HUES64 (cell line): Measurements from ENCODE around the gene FOXP2.
"Not testable (repeated sequence)": the region's sequence is repeated elsewhere in the genome, so short reads cannot be mapped to it uniquely, and the experiment has no call there.

ENCODE experiments used
- H3K27ac ChIP-seq: 2 replicates; pipeline ENCODE4 v1.7.0; 2013; ENCODE audit warnings: low read depth, low read length, inconsistent platforms
- H3K27me3 ChIP-seq: 2 replicates; pipeline ENCODE4 v1.6.1; 2013; ENCODE audit warnings: mild to moderate bottlenecking, low read length; ENCODE audit not compliant: insufficient read depth
- H3K36me3 ChIP-seq: 2 replicates; pipeline ENCODE4 v1.6.1; 2013; ENCODE audit warnings: mild to moderate bottlenecking, low read length; ENCODE audit not compliant: insufficient read depth
- H3K4me1 ChIP-seq: 2 replicates; pipeline ENCODE4 v1.6.1; 2013; ENCODE audit warnings: mild to moderate bottlenecking, low read length, moderate library complexity; ENCODE audit not compliant: insufficient read depth
- H3K4me3 ChIP-seq: 2 replicates; pipeline ENCODE4 v1.5.1; 2013; ENCODE audit warnings: mild to moderate bottlenecking, low read length, moderate library complexity
- H3K9ac ChIP-seq: 2 replicates; pipeline ENCODE4 v1.6.1; 2013; ENCODE audit warnings: mild to moderate bottlenecking, low read depth, low read length
- H3K9me3 ChIP-seq: 2 replicates; pipeline ENCODE4 v1.6.1; 2013; ENCODE audit warnings: low read depth, low read length; ENCODE audit not compliant: insufficient read depth
- WGBS: fragments of 150-250, 120-280 bp; methylation state at CpG from one replicate; pipeline ENCODE4 v1.1.7; 2013; ENCODE audit warnings: missing lambda C conversion rate; 5-methylcytosine and 5-hydroxymethylcytosine counted together

Gene FOXP2

DNA sequence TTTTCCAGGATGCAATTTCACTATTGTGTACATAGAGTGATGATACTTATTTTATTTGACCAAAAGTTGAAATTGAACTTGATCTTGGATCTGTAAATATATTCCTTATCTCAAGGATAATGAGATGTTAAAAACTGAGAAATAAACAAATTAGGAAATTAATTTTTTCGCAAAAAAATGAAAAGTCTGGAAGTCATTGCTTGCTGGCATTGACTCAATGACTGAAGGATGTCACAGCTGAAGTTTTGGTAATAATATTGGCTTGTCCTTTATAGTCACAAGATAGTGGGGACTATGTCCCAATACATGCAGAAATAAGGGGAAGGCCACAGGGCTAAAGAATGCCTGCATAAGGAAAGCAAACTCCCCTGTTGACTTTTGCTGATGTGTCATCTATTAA lies 92.8 kb downstream of the FOXP2 start:
- Histone ChIP-seq H3K4me1 (no peaks in the 10 kb centered on the region), H3K36me3 (no peaks in the 10 kb centered on the region), H3K9ac (no peak overlapping the region), H3K27ac (no peak overlapping the region), H3K9me3 (no peaks in the 10 kb centered on the region), H3K4me3 (no peak overlapping the region), H3K27me3 (no peaks in the 10 kb centered on the region)
- 88% methylated on average over 1 of the region's 1 CpG for WGBS

DNA sequence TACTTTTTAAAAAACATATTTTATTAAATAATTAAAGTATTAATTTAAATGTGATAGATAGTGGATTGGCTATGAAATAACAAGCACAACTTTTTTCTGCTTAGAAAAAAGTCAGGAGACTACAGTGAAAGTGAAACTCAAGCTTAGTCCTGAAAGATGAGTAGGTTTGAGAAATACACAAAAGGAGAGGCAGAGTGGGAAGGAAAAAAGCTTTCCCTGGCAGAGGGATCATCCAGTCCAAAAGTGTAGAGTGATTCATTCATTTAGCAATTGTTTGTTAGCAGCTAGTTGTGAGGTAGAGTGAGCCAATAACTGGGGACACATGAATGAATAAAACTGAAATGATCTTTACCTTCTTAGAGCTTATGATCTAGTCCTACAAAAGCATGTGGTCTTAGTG lies 93.5 kb downstream of the FOXP2 start:
- Histone ChIP-seq H3K4me3 (no peak overlapping the region), H3K9me3 (no peaks in the 10 kb centered on the region), H3K27me3 (no peaks in the 10 kb centered on the region), H3K36me3 (no peaks in the 10 kb centered on the region), H3K4me1 (no peaks in the 10 kb centered on the region), H3K27ac (no peak overlapping the region), H3K9ac (no peak overlapping the region)

DNA sequence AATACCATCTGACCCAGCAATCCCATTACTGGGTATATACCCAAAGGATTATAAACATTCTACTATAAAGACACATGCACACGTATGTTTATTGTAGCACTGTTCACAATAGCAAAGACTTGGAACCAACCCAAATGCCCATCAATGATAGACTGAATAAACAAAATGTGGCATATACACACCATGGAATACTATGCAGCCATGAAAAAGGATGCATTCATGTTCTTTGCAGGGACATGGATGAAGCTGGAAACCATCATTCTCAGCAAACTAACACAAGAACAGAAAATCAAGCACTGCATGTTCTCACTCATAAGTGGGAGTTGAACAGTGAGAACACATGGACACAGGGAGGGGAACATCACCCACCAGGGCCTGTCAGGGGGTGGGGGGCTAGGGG lies 96.2 kb downstream of the FOXP2 start:
- 88% methylated on average over 1 of the region's 1 CpG for WGBS
- not testable (repeated sequence) for H3K27me3 ChIP-seq, H3K4me3 ChIP-seq, H3K9me3 ChIP-seq, H3K27ac ChIP-seq, H3K9ac ChIP-seq, H3K4me1 ChIP-seq, H3K36me3 ChIP-seq

DNA sequence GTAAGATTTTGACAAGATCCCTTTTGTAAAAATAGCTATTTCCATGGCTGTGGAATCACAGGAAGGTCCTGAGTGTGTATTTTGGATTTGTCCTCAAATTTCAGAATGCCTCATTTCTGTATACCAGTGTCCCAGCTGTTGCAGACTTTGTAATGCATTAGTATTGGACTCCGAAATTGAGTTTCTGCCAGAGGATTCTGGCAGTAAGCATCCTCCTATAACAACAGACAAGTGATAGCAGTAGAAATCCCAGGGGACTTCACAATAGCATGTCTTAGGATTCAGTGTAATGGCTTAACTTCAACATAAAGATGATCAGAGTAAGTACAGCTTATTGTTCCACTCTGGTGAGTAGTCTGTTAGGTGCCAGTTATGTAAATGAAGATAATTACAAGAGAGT lies 104.6 kb downstream of the FOXP2 start:
- no peaks in the 10 kb centered on the region for H3K36me3 ChIP-seq
- no peaks in the 10 kb centered on the region for H3K9me3 ChIP-seq
- H3K4me3 ChIP-seq = no peak overlapping the region
- H3K9ac ChIP-seq = no peak overlapping the region
- H3K4me1 ChIP-seq = no peaks in the 10 kb centered on the region
- 100% methylated on average over 1 of the region's 1 CpG for WGBS
- no peak overlapping the region for H3K27ac ChIP-seq
- no peaks in the 10 kb centered on the region for H3K27me3 ChIP-seq

DNA sequence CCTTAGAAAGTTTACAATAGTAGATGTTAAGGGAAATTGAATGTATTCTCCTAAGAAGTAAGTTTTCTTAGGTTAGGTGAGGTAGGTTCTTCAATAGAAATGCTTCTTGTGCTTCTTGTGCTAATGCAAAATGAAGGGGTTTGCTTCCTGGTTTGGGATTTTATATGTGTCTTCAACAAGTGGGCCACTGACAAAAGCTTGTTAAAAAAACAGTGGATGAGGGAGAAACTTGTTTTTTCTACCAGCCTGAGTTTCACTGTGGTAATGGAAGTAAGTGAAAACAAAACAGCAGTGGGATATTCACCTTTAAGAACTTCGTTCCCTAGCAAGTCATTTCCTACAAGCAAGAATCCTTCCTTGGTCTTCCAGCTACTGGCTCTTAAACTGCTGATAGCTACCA lies 107.5 kb downstream of the FOXP2 start:
- H3K27me3 ChIP-seq = no peaks in the 10 kb centered on the region
- H3K36me3 ChIP-seq = no peaks in the 10 kb centered on the region
- no peak overlapping the region for H3K4me3 ChIP-seq
- H3K27ac ChIP-seq = no peak overlapping the region
- no peaks in the 10 kb centered on the region for H3K9me3 ChIP-seq
- H3K4me1 ChIP-seq = no peaks in the 10 kb centered on the region
- WGBS = 71% methylated on average over 1 of the region's 1 CpG
- no peak overlapping the region for H3K9ac ChIP-seq

DNA sequence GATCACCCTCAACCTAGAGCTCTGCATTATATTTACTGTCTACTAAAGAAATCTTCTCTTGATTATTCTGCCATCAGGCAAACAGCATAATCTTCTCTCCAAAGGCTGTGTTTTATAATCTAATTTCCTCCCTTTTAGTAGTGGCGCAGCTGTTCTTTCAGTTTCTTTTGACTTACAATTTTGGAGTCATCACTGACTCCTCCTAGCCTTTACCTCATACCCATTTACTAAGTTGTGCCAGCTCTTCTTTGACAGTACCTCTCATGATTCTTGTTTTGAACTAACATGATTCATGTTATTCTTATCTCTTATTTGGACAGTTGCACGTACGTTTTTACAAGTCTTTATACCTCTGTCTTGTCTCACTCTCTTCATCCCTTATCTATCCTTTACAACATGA lies 113.0 kb downstream of the FOXP2 start:
- no peak overlapping the region for H3K4me3 ChIP-seq
- WGBS = 92% methylated on average over 3 of the region's 3 CpGs

DNA sequence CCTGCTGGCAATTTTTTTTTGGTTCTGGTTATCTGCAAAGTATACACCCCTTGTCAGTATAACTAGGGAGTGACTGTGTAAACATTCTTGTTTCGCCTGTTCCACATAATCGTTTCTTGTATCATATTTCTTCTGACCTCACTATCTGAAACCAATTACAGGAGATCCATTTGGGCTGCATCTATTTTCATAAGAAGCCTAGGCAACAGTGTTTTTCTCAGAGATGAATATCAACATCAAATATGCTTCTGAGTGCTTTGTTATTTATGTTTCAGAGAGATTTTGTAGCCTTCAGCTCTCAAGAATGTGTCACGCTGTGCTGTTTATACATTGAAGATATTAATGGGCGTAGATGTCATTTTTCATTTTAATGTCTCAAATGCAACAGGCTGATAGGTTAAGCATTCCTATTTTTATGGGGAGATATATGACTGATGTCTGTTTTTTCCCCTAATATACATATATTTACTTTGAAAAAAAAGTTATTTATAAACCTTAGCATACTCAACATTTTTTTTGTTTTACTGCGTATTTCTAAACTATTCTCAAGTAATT lies 115.5 kb downstream of the FOXP2 start:
- Histone ChIP-seq H3K4me3 (no peak overlapping the region), H3K27ac (no peak overlapping the region), H3K9me3 (no peaks in the 10 kb centered on the region), H3K4me1 (0 out of 2 replicates have a peak, but pooled peaks cover 2% of the 10 kb centered on the region), H3K9ac (no peak overlapping the region), H3K36me3 (no peaks in the 10 kb centered on the region), H3K27me3 (no peaks in the 10 kb centered on the region)
- WGBS = 89% methylated on average over 4 of the region's 5 CpGs

More for the DNA sequence above, 113.0 kb downstream of the FOXP2 start:
- Histone ChIP-seq H3K27ac (no peak overlapping the region), H3K9ac (no peak overlapping the region), H3K27me3 (no peaks in the 10 kb centered on the region), H3K36me3 (no peaks in the 10 kb centered on the region), H3K4me1 (no peaks in the 10 kb centered on the region), H3K9me3 (no peaks in the 10 kb centered on the region)

DNA sequence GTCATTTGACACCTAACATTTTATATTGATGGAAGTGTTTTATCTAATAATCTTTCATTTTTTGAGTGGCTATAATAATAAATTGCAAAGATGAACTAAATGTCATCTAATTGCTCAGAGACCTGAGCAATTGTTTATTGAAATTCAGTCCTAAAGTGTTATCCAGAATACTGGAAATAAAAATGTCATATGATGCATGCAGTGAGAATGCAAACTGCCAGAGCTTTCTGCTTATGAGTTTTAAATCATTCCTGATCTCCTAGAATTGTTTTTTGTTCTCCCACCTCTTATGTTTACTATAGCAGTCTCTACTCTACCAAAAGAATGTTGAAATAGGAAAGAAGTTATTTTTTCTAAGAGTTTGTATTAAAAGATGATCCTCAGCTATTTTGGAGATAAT lies 116.7 kb downstream of the FOXP2 start:
- no peak overlapping the region for H3K9ac ChIP-seq
- H3K36me3 ChIP-seq = no peaks in the 10 kb centered on the region
- H3K4me3 ChIP-seq = no peak overlapping the region
- no peaks in the 10 kb centered on the region for H3K9me3 ChIP-seq
- no peaks in the 10 kb centered on the region for H3K27me3 ChIP-seq
- peaks cover 5% of the 10 kb centered on the region; the same call in 1 of the 2 replicates for H3K4me1 ChIP-seq
- H3K27ac ChIP-seq = no peak overlapping the region

DNA sequence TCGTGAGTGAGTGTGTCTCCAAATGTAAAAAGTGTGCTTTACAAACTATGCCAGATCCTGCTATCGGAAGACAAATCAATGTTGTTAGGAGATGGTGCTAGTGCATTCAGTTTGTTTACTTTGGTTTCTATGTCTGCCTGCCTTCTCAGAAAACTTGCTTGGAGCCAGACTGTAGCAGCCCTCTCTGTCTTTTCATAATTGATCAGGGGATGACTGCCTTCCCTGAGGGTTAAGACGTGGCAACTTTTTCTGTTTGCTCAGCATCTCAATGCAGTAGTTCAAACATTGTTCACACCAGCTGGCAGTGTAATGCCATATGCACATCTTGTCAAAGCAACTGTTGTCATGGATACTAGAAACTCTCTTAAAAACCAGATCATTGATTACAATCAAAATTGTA lies 118.5 kb downstream of the FOXP2 start:
- H3K4me1 ChIP-seq = peaks cover 5% of the 10 kb centered on the region; the same call in 1 of the 2 replicates
- H3K9ac ChIP-seq = no peak overlapping the region
- H3K27me3 ChIP-seq = no peaks in the 10 kb centered on the region
- H3K9me3 ChIP-seq = no peaks in the 10 kb centered on the region
- no peaks in the 10 kb centered on the region for H3K36me3 ChIP-seq
- H3K27ac ChIP-seq = no peak overlapping the region
- WGBS = 83% methylated on average over 3 of the region's 3 CpGs
- H3K4me3 ChIP-seq = no peak overlapping the region

DNA sequence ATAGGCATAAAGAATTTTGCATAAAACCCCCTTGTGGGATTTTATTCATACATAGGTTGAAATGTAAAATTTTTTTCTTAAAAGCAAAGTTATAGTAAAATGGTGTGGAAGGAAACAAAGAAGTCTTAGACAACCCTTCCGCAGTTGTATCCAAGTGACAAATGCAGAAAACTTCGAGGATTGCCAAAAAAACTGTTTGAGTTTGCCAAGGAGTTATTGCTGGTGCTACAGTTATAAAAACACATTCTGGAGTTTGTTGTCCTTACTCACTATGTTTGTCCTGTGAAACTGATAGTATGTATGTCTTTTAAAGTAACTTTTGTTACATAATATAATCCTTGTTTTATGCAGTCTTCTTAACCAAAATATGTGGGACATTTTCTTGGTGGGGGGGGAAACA lies 120.3 kb downstream of the FOXP2 start:
- Histone ChIP-seq H3K36me3 (no peaks in the 10 kb centered on the region), H3K9me3 (no peaks in the 10 kb centered on the region), H3K9ac (no peak overlapping the region), H3K27me3 (no peaks in the 10 kb centered on the region), H3K27ac (no peak overlapping the region), H3K4me1 (peaks cover 5% of the 10 kb centered on the region; the same call in 1 of the 2 replicates), H3K4me3 (no peak overlapping the region)
- 96% methylated on average over 2 of the region's 2 CpGs for WGBS

DNA sequence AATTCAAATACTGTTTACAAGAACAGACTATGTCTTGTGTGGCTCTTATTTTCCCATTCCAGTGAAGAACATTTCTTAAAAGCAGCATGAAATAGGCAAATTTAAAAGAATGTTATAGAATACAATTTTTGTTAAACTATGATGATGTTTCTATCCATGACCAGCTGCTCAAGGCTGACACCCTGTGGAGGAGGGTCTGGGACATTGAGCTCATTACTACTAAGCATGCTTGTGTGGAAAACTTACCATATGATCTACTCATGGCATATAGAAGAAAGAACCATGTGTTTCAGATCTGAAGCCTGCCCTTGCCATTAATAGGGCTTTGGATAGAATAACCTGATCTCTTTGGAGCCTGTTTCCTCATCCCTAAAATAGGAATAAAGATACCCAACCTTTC lies 125.0 kb downstream of the FOXP2 start:
- H3K27ac ChIP-seq = no peak overlapping the region
- peaks cover 3% of the 10 kb centered on the region; the same call in 1 of the 2 replicates for H3K4me1 ChIP-seq
- no peak overlapping the region for H3K9ac ChIP-seq
- H3K9me3 ChIP-seq = no peaks in the 10 kb centered on the region
- no peak overlapping the region for H3K4me3 ChIP-seq
- no peaks in the 10 kb centered on the region for H3K27me3 ChIP-seq
- no peaks in the 10 kb centered on the region for H3K36me3 ChIP-seq

DNA sequence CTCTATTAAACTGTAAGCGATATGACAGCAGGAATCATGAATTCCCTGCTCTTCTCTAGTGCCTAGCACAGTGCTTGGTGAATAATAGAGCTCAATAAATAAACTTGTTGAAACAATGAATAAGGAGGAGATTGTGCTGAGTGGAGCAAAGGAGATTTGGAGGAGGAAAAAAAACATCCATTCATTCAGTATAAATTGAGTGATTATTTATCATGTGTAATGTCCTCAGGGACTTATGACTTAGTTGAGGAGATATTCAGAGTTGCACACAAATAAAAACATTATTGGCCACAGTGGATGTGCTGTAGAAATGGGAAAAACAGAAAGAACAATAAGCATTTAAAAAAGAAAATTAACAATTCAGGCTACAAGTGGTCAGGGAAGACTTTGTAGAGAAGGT lies 125.7 kb downstream of the FOXP2 start:
- H3K9ac ChIP-seq = no peak overlapping the region
- H3K27ac ChIP-seq = no peak overlapping the region
- no peak overlapping the region for H3K4me3 ChIP-seq
- WGBS = 91% methylated on average over 1 of the region's 1 CpG
- H3K27me3 ChIP-seq = no peaks in the 10 kb centered on the region
- no peaks in the 10 kb centered on the region for H3K36me3 ChIP-seq
- H3K4me1 ChIP-seq = peaks cover 3% of the 10 kb centered on the region; the same call in 1 of the 2 replicates
- no peaks in the 10 kb centered on the region for H3K9me3 ChIP-seq
